SK-N-DZ (cell line): ENCODE data around the gene KLF6.

ENCODE experiments used
- DNase-seq: peaks from one replicate; pipeline ENCODE4 v3.0.0-alpha.2; 2015; ENCODE audit warnings: low spot score

Gene KLF6

DNA sequence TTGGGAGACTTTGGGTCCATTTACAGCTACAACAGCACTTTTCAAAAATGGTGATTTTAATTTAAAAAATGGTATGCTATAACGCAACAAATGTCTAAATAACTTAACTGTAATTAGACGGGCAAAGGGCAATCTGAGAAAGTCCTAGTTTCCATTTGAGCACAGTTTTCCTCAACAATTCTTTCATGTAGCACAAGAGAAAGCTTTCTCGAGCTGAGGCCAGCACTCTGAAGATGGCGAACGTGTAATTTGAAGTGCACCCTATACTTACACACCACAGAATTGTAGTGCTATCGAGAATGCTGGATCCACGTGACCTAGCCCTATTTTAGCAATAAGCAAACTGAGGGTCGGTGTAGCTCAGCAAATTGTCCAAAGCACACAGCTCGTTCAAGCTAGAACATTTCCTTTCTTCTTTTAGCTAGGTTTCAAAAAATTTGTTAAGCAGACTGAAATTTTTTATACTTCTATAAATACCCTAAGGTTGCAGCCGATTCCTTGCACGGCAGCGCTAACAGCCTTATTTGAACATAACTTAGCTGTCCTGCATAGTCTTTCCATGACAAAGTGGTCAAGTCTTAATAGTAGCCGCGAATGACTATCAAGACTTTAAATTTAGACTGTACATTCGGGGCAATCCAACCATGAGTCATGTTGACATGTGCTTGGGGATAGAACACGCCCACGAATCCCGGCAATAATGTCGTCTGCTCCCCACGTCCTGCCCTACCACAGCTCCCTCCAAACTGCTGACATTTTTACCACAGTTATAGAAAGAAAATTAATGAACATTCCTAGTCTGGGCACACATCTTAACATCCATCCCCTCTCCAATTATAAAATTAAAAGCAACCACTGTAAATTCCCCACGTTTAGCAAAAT, 10.0 kb downstream of the KLF6 start:
- no peak for DNase-seq

DNA sequence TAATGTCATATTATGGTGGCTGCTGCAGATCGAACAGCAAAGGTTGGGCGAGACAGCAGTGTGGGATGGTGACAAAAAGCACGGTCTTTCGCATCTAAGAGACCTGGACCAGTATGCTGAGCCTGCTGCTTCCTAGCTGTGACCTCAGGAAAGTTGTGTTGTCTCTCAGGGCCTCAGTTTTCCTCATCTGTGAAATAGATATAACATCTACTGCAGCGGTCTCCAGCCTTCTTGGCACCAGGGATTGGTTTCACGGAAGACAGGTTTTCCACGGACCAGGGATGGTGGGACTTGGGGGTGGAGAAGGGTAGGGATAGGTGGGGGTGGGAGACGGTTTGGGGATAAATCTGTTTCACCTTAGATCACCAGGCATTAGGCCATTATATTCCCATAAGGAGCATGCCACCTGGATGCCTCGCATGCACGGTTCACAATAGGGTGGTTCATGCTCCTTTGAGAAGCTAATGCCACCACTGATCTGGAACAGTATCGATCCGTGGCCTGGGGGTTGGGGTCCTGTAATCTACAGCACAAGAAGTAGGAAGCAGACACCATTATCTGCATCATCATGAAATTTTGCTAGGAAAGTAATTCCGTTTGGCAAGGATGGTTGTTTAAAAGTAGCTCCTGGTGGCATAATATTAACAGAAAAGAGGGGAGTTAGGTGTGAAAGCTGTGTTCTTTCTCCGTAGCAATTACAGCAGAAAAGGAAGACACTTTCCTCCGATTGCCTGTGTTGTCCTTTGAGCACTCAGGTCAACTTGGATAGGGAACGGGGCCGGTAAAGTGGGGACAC, 10.8 kb downstream of the KLF6 start:
- DNase-seq: no peak

DNA sequence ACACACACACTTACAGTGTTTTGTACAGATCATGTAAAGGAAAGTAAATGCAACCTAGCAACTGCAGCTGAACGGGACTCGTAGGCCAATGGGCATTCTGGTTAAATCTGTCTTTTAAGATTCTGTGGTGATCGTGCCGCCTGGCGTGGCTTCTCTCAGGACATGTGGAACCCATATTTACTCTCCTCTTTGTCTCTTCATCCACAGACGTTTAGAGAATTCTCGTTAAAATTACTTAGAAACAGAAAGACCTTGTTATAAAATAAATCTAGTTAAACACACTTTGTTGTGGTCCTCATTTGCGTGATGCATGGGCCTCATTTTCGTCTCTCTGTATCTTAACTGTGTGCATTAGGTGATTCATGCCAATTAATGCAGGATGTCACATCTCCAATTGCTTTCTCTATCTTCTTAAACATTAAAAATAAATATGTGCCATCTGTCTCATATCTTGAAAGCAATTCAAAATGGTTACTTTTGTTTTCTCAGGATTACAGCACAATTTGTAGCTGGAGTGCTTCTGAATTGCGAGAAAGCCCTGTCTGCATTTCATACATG, 11.5 kb downstream of the KLF6 start:
- no peak for DNase-seq

DNA sequence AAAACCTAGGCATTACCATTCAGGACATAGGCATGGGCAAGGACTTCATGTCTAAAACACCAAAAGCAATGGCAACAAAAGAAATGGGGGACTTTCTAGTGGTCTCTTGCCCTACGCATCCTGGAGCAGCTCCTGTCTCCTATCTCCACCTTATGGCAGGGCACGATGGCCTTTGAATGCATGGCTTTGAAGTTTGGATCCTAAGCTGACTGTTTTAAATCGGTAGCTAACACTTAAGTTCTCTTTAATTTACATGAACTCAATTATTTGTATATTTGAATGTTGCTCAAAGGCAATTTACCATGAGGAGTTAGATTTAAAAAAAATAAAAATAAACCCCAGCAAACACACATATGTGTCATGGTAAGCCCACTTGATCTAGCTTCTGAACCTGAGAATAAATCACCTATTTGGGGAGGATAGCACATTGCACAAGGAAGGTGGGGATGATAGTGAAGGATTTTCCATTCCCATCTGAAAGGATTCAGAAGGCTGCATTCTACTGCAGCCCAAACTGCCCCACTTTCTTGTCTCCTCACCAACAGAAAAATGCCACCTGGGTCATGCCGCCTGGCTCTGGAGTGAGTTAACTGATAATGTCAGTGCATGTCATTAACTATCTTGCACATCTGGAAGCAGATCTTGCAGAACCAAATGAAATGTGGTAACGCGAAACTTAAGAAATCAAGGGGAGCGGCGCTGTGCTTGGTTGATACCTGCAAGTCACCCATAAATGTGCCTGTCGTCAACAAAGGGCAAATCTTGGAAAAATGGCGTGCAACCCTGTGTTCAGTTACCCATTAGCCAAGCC, 12.4 kb downstream of the KLF6 start:
- no peak for DNase-seq

DNA sequence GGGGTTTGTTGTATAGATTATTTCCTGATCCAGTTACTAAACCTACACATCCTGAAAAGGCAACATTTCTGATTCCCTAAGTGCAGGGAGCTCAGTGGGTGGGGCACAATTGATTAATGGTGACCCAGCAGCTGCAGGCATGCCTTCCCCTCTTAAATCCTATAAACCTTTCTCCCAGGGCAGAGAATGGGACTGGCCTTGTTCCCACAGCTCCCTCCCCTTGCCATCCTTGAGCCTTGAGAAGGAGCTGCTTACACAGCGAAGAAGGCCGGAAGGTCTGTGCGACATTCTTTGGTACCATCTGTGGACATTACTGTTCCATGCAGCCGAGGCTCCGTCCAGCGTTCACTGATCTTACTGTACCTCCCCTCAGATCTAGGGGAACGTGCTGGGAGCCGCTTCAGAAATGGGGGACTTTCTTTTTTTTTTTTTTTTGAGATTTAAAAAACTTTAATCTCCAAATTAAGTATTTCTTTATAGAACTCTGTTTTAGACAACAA, 14.3 kb downstream of the KLF6 start:
- no peak for DNase-seq

DNA sequence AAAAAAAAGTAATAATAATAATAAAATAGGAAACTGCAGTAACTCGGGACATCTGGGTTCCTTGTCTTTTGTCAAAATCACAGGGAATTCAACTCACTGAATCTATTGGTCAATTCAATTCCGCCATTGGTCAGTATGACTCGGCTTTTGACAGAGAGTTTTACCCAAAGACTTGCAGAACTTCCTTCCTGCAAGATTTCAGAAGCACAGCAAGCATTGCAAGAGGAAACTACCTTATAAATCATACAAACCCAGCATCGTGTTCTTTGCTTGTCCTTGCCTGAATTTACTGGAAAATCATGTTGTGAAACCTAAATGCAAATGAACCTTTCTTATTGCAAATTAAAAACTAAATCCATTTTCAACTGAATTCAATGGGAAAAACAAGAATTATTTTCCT, 15.5 kb downstream of the KLF6 start:
- no peak for DNase-seq

DNA sequence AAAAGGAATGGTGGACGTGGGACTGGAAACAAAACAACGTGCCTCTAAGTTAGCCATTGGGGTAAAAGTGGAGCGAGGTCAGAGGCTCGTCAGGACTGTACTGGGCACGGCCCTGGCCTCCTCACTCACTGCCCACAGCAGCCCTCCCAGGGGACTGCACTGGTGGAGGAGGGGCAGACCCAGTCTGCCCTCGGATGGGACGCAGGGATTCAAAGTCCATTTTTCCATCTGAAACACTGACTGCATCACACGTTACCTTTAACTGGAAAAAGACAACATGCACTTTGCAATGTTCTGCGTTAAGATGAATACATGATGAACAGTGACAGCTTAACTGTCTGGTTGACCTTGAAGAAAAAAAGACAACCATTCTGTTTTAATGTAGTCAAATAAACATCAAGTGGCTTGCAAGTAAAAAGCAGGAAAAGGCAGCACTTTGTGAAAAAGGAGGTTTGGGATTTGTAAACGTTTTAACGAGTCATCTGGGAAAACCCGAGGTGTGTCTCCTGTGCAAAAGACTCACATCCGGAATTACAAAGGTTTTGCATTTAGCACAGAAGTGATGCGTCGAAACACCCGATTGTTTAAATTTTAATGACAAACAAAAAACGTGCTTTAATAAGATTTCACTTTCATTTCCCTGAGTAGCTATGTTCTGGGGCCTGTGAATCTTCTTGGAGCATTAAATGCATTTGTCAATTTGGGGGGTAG, 18.8 kb downstream of the KLF6 start:
- DNase-seq: no peak

DNA sequence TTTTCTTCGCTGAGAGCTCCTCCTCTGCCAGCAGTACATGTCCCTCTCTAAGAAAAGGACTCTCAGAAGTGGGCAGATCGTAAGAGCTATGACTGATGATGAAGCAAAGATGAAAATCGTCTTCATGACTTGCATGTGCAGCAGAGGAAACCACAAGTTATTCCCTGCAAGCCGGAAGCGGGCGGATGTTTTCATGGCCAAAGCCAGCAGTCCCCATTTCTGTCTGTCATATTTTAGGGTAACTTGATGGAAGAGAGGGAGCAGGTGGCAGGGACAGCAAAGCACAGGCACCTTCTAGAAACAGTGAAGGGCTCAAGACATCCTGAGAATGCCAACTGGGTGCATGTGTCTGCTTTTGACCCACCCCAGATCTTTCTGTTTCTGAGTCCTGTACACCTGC, 19.9 kb downstream of the KLF6 start:
- no peak for DNase-seq

DNA sequence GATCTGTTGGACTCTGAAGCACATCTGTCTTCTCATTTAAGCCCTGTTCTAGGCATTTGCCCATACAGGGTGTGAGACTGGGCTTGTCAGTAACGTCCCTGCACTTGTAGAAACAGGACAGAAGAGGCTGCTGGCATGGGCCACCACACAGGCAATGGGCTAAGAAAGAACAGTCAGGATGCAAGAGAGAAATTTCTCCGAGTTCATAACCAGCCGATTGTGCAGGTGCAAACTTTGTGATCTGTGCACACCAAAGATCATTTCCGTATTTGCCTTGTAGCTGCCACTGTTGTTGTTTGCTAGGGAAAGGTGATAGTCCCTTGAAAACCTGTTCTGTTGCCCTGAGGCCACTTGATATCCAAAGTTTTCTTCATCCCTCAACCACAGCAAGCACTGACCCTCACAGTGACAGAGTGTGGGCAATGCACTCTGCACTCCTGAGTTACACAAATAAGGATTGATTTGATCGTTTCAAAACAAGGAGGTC, 20.3 kb downstream of the KLF6 start:
- DNase-seq: no peak

DNA sequence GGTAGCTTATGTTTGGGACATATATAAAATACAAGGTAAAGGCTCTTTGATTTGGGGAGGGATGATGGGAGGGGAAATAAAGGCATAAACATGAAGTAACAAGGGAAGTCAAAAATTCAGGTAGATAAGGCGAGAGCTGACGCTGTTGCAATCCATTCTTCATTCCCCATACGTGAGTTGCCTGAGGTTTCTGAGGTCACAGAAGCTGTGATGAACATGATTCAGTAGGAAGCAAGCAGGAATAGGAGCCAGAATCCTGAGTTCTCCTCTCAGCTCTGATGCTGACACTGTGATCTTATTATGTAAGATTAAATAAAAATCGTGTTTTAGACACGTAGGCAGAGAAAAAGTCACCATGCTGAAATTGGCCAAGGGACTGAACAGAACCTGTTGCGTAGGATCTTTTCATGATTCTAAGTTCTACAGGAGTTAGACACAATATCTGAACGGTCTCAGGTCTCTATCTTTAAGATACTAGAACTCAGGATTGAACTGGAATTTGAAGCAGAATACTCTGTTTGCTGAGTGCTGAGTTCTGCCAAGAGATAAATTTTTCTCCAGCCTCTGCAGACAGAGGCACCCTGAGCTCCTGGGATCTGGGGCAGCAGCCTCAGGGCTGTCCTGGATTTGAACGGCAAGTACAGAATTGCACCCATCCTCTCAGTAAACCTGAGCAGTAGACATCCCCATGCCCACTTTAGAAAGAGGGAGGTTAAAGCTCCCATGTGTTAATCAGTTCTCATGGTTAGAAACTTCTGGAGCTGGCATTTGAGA, 21.0 kb downstream of the KLF6 start:
- no peak for DNase-seq

DNA sequence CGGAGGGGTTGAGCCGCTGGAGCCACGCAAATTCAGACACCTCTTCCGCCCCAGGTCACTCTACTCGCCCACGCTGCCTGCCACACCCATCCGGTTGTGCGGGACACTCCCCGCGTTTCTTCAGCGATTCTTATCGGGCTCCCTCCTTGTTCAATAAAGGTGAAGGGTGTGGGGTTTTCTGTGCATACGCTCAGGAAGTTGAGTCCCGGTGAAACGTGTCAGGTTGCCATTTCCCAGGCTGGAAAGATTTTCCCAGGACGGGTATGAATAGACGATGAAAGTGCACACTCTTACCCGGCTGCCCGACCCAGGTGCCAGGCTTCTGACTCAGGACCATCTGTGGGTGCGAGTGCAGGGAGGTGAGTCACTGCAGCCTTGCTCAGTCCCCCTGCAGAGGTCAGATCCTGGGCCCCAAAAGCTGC, 22.0 kb downstream of the KLF6 start:
- no peak for DNase-seq

DNA sequence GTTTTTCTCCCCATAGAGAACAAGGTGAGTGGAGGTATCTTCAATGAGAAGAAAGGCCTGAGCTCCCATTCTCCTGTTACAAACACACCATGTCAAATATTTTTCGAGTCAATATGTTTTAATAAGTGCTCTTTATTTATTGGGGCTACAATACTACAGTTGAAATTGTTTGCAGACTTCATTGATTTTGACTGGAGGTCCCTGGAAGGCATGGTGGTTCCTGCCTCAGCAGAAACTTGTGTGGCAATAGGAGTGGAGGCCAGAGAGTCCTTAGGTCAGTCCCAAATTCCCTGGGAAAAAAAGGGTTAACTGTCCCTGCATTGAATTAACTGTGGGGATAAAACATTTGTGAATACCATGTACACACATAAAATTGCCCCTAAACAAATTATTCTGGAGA, 22.7 kb downstream of the KLF6 start:
- no peak for DNase-seq

DNA sequence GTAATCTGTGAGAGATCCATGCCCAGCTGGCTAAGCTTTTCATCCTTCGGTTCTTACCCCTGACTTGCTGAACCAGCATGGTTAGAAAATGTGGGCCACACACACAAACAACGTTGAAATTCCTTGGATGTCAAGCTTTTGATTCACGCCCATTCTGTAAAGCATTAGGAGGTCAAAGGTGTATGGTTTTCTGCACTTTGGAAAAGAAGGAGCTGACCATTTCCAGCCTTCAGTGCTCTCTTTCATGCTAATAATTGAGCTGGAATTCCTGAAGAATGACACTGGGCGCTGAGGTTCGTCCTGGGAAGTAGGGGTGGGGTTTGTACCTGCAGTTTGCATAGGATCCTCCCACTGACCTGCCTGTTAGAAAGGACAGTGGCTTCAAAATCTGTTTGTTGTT, 23.1 kb downstream of the KLF6 start:
- DNase-seq: no peak

DNA sequence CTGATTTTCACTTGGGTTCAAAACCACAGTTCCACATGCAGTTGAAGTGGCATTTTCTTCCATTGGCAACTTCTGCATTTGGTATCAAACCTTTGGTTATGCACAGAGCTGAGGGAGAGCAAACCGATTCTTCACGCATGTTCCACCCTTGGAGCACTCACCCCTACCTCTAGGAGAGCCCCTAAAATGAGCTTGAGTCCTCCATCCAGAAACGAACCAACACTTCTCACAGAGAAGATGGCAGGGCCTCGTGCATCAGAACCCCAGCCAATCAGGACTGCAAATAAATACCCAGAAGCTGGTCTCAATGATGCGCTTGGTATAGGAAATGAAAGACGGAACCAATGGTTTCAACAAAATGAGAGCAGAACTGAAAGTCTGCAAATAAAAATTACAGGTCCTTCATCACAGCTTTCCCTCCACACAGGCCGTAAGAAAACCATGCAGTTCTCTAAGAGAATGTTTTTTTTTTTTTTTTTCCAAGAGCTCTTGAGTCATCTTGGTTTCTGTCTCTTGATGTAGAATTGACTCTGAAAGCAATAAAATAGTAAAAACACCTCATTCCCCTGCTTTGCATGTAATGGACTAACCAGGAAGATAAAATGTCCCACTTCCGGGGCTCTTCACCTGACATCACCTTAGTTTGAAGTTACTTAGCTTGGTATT, 23.9 kb downstream of the KLF6 start:
- DNase-seq: no peak

DNA sequence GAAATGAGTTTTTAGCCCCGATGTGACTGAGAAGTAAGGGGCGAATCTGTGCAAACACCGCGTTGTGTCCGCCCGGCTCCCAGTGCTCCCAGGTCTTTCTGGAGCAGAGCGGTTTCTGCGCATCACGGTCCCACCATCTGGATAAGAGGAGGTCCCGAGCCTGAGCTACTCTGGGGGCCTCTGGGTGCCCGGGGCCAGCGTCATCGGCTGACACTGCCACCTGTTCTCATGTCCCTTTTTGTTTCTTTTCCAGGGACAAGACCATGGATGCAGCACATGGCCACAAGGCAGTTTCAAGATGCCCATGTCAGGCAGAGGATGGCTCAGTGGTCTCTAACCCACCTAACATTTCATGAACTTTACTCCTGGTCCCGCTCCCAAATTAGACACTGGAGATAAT, 24.9 kb downstream of the KLF6 start:
- DNase-seq: no peak

DNA sequence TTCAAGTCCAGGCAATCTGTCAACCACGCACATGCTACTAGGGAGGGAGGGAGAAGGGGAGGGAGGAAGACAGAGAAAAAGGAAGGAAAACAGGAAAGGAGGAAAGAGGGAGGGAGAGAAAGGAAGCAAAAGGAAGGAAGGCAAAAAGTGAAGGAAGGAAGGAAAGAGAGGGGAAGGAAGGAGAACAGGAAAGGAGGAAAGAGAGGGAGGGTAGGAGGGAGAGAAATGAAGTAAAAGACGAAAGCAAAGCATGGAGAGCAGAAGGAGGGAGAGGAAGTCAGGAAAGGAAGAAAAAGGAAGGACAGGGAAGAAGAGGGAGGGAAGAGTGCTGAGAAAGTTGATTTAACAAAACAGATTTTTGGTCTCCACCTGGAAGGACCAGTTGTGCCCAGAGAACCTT, 25.6 kb downstream of the KLF6 start:
- no peak for DNase-seq

DNA sequence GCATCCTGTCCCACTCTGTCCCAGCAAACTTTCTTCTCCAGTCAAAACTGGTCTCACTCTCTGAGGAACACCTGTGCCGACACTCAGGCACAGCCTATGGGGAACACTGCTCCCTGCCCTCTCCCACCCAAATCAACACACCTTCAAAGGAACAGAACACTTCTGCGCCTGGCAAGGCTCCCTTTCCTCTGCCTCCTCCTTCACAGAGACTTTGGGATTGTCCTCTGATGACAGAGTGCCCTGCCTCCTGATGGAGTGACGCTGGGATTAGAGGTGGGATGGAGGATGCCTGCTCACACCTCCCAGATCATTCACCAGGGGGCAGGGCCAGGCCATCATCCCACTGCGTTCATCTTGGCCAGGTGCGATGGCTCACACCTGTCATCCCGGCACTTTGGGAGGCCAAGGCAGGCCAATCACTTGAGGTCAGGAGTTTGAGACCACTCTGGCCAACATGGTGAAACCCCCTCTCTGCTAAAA, 26.5 kb downstream of the KLF6 start:
- no peak for DNase-seq

DNA sequence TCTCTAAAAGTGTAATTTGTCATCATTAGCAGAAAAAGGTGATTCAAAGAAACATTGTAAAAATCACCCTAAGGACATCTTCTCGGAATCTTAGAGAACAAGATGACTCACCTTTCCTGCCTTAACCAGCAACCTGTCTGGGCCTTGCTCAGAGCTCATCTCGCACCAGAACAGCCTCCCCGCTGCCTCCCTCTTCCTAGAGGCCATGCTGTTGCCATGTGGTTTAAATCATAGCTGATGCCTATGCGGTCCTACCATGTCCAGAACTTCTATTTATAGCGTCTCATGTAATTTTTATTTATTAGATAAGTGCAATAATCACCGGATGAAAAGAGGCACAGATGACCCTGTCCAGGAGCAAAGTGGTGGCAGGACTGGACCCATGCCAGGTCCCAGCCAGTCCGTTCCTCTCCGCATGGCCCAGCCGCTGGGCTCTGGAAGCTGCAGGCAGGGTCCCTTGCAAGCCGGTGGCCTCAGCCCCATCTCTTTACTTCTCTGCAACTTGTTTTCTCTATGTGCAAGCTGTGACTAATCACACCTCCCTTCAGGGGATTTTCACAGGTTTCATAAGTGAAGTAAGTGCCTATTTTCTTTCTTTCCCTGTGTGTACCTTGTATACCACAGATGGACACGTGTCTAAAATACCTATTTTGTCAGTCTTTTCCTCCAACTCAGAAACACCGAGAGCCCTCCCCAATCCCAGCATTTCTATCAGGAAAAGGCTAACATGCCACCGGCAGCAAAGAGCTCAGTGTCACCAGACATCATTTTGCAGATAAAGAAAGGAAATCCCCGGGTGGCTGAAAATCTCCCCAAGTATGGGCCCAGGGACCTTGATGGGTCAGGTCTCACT, 27.1 kb downstream of the KLF6 start:
- DNase-seq: no peak
